ENCODE results near the gene THBS4.
"Not testable (repeated sequence)": the region's sequence is repeated elsewhere in the genome, so short reads cannot be mapped to it uniquely, and the experiment has no call there.

THBS4 gene

DNA sequence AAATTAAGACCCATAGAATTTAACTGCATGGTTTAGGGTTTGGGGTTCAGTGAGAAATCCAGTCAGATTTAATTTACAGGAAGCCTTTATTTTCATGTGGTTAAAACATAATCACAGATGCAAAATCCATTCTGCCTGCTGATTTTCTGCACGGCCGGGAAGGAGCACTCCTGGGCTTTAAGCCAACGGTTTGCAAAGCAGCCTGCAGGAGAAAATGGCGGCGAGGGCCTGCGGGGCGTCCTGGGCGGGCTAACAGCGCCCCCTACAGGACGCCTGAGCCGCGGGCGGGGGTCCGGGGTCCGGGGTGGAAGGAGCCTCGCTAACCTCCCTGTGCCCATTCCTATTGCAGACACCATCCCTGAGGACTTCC, 47.6 kb downstream of the THBS4 start:
- H3K9me3 ChIP-seq (ENCODE audit: insufficient read depth, low read depth, low read length), result no peaks in the 10 kb centered on the region
- H3K36me3 ChIP-seq (ENCODE audit: insufficient read depth, low read depth, low read length), result no peaks in the 10 kb centered on the region
- H3K27ac ChIP-seq (ENCODE audit: low read length), result no peak overlapping the region
- H3K4me3 ChIP-seq (ENCODE audit: low read length), result no peak overlapping the region
- no peak overlapping the region; the same call in 1 of the 2 replicates for H3K9ac ChIP-seq (ENCODE audit: low read depth, low read length)
- H3K27me3 ChIP-seq (ENCODE audit: insufficient read depth, low read length), result no peaks in the 10 kb centered on the region
- no peaks in the 10 kb centered on the region for H3K4me1 ChIP-seq (ENCODE audit: insufficient read depth, low read length)

DNA sequence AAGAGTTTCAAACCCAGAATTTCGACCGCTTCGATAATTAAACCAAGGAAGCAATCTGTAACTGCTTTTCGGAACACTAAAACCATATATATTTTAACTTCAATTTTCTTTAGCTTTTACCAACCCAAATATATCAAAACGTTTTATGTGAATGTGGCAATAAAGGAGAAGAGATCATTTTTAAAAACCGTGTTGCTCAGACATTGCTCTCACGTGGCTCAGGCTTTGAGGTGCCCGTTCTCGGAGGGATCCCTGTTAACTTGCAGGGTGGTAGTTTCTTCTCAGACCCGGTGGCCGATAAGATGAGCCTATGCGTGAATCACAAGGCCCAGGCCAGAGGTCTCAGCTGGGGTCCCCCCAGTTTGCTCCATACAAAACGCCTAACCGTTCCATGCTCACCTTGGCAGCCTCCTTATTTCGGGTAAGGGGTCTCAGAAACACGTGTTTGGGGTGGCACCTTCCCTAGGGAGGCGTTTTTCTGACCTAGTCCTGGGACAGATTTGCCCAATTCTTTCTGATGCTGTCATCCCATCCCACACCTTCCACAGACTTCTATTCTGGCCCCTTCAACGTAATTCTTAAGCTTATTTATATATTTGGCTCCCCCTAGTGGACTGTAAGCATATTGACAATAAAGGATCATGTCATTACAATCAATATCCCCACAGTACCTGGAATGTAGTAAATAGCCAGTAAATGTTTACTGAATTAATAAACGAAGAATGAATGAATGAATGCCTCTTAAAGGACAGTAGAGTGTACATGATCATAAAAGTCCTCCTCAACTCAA, 48.1 kb downstream of the THBS4 start:
- Histone ChIP-seq H3K4me3 (ENCODE audit: low read length) (no peak overlapping the region), H3K27ac (ENCODE audit: low read length) (no peak overlapping the region), H3K9me3 (ENCODE audit: insufficient read depth, low read depth, low read length) (no peaks in the 10 kb centered on the region), H3K9ac (ENCODE audit: low read depth, low read length) (no peak overlapping the region), H3K27me3 (ENCODE audit: insufficient read depth, low read length) (no peaks in the 10 kb centered on the region), H3K4me1 (ENCODE audit: insufficient read depth, low read length) (no peaks in the 10 kb centered on the region), H3K36me3 (ENCODE audit: insufficient read depth, low read depth, low read length) (no peaks in the 10 kb centered on the region)

DNA sequence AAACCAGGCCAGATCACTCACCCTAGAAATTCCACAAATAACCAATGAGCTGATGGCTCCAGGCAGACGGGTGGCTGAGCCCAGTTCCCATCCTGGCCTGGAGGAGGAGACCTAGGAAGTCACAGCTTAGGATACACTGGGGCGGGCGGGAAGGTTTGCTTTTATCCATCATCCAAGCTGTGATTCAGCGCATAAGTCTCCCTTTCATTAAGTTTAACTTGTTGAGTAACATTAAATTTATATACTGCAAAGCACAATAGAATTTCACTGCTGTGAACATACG, 55.7 kb downstream of the THBS4 start:
- H3K9ac ChIP-seq (ENCODE audit: low read depth, low read length), result no peak overlapping the region
- no peaks in the 10 kb centered on the region for H3K9me3 ChIP-seq (ENCODE audit: insufficient read depth, low read depth, low read length)
- no peak overlapping the region for H3K4me3 ChIP-seq (ENCODE audit: low read length)
- no peak overlapping the region for H3K27ac ChIP-seq (ENCODE audit: low read length)
- H3K36me3 ChIP-seq (ENCODE audit: insufficient read depth, low read depth, low read length), result no peaks in the 10 kb centered on the region
- H3K4me1 ChIP-seq (ENCODE audit: insufficient read depth, low read length), result peaks cover 5% of the 10 kb centered on the region; the same call in 1 of the 2 replicates
- no peaks in the 10 kb centered on the region for H3K27me3 ChIP-seq (ENCODE audit: insufficient read depth, low read length)

DNA sequence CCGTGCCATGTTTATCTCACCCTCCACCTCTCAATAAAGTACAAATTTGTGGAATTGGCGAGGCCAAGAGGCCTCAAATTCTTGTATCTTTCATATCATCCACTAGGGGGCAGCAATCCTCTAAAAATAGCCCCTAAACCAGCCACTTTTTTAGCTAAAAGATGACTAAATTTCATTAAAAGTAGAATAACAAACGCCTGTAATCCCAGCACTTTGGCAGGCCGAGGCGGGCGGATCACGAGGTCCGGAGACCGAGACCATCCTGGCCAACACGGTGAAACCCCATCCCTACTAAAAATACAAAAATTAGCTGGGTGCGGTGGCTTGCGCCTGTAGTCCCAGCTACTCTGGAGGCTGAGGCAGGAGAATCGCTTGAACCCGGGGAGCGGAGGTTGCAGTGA, 56.6 kb downstream of the THBS4 start:
- H3K36me3 ChIP-seq (ENCODE audit: insufficient read depth, low read depth, low read length); H3K9ac ChIP-seq (ENCODE audit: low read depth, low read length); H3K27ac ChIP-seq (ENCODE audit: low read length); H3K4me3 ChIP-seq (ENCODE audit: low read length); H3K9me3 ChIP-seq (ENCODE audit: insufficient read depth, low read depth, low read length); H3K4me1 ChIP-seq (ENCODE audit: insufficient read depth, low read length); H3K27me3 ChIP-seq (ENCODE audit: insufficient read depth, low read length): not testable (repeated sequence)

DNA sequence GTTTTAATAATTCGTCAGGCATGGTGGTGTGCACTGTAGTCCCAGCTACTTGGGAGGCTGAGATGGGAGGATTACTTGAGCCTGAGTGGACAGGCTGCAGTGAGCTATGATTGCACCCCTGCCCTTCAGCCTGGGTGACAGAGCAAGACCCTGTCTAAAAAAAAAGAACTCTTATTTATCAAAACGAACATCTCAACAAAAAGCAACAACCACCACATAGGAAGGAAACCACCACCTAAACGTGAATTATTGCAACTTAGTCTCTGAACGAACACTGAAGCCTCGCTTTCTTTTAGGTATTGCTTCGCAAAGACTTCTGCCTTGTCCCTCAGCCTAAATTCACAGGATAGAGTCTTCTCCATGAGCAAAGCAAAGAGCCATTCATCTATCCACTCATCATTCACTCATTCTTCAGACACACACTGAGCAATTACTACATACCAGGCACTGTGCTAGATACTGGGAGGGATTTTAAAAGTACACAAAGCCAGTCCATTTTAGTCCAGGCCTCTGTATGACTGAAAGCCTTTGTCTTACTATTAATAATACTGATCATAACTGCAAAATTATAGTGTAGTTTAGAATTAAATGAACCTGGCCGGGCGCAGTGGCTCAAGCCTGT, 57.4 kb downstream of the THBS4 start:
- Histone ChIP-seq H3K27me3 (ENCODE audit: insufficient read depth, low read length) (no peaks in the 10 kb centered on the region), H3K4me1 (ENCODE audit: insufficient read depth, low read length) (peaks cover 12% of the 10 kb centered on the region; the same call in 1 of the 2 replicates), H3K27ac (ENCODE audit: low read length) (no peak overlapping the region), H3K4me3 (ENCODE audit: low read length) (no peak overlapping the region), H3K9me3 (ENCODE audit: insufficient read depth, low read depth, low read length) (no peaks in the 10 kb centered on the region), H3K36me3 (ENCODE audit: insufficient read depth, low read depth, low read length) (no peaks in the 10 kb centered on the region), H3K9ac (ENCODE audit: low read depth, low read length) (no peak overlapping the region)

DNA sequence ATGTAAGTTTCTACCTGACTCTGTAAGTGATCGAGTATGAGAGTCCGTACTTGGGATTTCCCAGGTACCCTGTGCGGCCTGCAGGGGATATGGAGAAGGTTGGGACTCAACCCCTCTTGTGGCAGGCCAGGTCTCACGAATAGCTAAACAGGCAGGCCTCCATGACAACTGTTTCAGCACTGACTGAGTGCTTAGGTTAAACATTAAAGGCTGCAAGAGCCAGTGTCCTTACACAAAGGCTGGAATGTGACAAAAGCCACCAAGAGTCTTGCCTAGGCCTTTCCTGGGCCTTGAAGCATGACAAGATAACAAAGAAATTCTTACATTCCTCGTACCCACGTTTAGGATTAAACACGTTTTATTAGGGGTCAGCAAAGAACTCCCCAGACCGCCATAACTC, 58.6 kb downstream of the THBS4 start:
- Histone ChIP-seq H3K36me3 (ENCODE audit: insufficient read depth, low read depth, low read length) (no peaks in the 10 kb centered on the region), H3K27me3 (ENCODE audit: insufficient read depth, low read length) (no peaks in the 10 kb centered on the region), H3K4me3 (ENCODE audit: low read length) (no peak overlapping the region), H3K9me3 (ENCODE audit: insufficient read depth, low read depth, low read length) (no peaks in the 10 kb centered on the region), H3K4me1 (ENCODE audit: insufficient read depth, low read length) (peaks cover 18% of the 10 kb centered on the region; the same call in 1 of the 2 replicates), H3K27ac (ENCODE audit: low read length) (no peak overlapping the region), H3K9ac (ENCODE audit: low read depth, low read length) (peak overlapping the region; percentile 30; the same call in 1 of the 2 replicates)

DNA sequence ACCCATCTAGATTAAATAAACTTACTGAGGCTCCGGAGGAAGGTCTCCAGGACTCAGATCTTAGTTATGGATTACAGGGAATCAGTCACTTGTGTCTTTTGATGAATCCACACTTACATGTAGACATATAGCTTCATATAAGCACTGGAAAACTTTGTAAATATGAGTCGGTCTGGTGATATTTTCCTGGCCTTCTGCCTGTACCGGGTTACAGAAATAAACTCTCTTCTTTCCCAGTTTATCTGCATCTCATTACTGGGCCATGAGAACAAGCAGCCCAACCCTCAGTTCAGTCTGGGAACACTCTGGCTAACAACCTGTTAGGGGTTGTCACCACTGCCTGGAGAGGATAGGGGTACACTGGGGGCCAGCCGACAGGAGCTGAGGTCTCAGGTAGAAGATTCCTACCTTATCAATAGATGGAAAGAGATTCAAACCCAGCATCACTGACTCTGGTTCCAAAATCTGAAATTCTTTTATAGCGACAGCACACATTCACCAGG, 59.1 kb downstream of the THBS4 start:
- Histone ChIP-seq H3K4me1 (ENCODE audit: insufficient read depth, low read length) (peaks cover 18% of the 10 kb centered on the region; the same call in 1 of the 2 replicates), H3K27ac (ENCODE audit: low read length) (no peak overlapping the region)

DNA sequence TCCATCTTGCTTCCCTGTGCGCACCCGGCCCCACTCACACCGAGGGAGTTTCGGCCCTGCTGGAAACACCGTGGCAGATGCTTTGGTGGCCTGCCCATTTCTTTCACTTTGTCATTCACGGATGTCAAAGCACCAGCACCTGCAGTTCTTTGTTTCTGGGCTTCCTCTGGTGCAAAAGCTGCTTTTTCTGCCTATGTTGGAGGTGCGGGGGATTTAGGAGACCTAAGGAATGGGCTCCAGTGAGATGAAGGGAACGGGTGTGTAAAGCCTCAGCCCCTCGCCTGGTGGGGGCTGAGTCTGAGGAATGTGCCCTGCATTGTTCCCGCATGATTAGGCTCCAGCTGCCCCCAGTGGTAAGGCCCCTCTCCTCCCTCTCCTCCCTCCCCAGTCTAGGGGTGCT, 62.3 kb downstream of the THBS4 start:
- no peak overlapping the region; the same call in 1 of the 2 replicates for H3K9ac ChIP-seq (ENCODE audit: low read depth, low read length)
- H3K27me3 ChIP-seq (ENCODE audit: insufficient read depth, low read length), result no peaks in the 10 kb centered on the region
- no peaks in the 10 kb centered on the region for H3K9me3 ChIP-seq (ENCODE audit: insufficient read depth, low read depth, low read length)
- H3K27ac ChIP-seq (ENCODE audit: low read length), result no peak overlapping the region
- no peaks in the 10 kb centered on the region for H3K36me3 ChIP-seq (ENCODE audit: insufficient read depth, low read depth, low read length)
- H3K4me3 ChIP-seq (ENCODE audit: low read length), result no peak overlapping the region
- peaks cover 18% of the 10 kb centered on the region; the same call in 1 of the 2 replicates for H3K4me1 ChIP-seq (ENCODE audit: insufficient read depth, low read length)

More for the DNA sequence above, 59.1 kb downstream of the THBS4 start:
- Histone ChIP-seq H3K4me3 (ENCODE audit: low read length) (no peak overlapping the region), H3K27me3 (ENCODE audit: insufficient read depth, low read length) (no peaks in the 10 kb centered on the region), H3K9me3 (ENCODE audit: insufficient read depth, low read depth, low read length) (no peaks in the 10 kb centered on the region), H3K36me3 (ENCODE audit: insufficient read depth, low read depth, low read length) (no peaks in the 10 kb centered on the region), H3K9ac (ENCODE audit: low read depth, low read length) (no peak overlapping the region)

DNA sequence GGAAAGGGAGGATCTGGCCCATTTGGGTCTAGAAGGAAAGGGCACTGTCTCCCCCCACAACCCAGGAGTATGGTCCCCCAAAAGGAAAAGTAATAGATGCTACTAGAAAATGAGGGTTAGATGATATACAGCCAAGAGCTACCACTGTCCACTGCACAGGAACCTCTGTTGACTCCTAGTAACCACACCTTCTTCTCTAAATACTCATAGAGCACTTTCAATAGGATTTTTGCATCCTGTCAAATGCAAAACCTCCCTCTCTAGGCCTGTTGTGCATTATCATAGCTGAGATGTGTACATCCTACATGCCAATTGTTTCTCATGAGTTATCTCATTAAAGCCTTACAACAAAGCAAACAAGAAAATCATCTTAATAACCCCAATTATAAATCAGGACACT, 66.8 kb downstream of the THBS4 start:
- Histone ChIP-seq H3K9ac (ENCODE audit: low read depth, low read length) (no peak overlapping the region), H3K4me1 (ENCODE audit: insufficient read depth, low read length) (peaks cover 12% of the 10 kb centered on the region; the same call in 1 of the 2 replicates), H3K4me3 (ENCODE audit: low read length) (no peak overlapping the region), H3K9me3 (ENCODE audit: insufficient read depth, low read depth, low read length) (no peaks in the 10 kb centered on the region), H3K36me3 (ENCODE audit: insufficient read depth, low read depth, low read length) (no peaks in the 10 kb centered on the region), H3K27me3 (ENCODE audit: insufficient read depth, low read length) (no peaks in the 10 kb centered on the region), H3K27ac (ENCODE audit: low read length) (no peak overlapping the region)

GRCh38 chr5:80103371-80103770, 68.2 kb downstream of the THBS4 start:
- H3K9me3 ChIP-seq (ENCODE audit: insufficient read depth, low read depth, low read length), result no peaks in the 10 kb centered on the region
- H3K27me3 ChIP-seq (ENCODE audit: insufficient read depth, low read length), result no peaks in the 10 kb centered on the region
- H3K4me3 ChIP-seq (ENCODE audit: low read length), result no peak overlapping the region
- no peak overlapping the region for H3K9ac ChIP-seq (ENCODE audit: low read depth, low read length)
- no peaks in the 10 kb centered on the region; the same call in 1 of the 2 replicates for H3K4me1 ChIP-seq (ENCODE audit: insufficient read depth, low read length)
- no peak overlapping the region for H3K27ac ChIP-seq (ENCODE audit: low read length)
- H3K36me3 ChIP-seq (ENCODE audit: insufficient read depth, low read depth, low read length), result no peaks in the 10 kb centered on the region

DNA sequence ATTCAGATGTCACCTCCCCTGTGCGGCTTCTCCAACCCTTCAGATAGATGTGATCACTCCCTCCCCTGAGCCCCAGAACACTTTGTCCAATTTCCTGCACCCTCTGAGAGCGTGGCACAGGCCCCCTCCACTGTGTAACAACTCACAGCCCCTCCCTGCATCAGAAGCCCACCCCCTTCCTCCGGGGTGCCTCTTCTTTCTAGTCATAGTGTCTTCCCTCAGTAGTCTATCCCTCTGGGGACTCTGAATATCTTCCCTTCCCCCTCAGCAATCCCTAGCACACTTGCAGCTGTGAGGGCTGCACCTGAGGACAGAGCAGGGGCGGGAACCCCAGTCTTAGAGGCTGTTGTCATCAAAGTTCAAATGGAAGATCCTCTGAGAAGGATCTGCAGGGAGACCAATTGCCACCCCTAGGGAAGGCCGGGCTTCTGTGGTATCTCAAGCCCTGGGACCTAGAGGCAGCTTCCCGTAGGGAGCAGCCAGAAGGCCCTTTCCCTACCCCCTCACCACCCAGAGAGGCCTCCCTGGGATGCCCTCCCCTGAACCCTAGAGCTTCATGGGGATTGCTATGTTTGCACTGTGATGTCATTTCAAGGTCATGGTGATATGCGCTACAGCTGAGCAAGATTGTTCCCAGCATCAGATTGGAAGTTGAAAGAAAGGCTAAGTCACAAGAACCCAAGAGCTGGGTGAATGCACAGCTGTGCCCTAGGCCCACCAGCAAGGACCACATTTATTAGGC, 70.7 kb downstream of the THBS4 start:
- no peaks in the 10 kb centered on the region for H3K27me3 ChIP-seq (ENCODE audit: insufficient read depth, low read length)
- H3K27ac ChIP-seq (ENCODE audit: low read length), result no peak overlapping the region
- H3K4me1 ChIP-seq (ENCODE audit: insufficient read depth, low read length), result peaks cover 13% of the 10 kb centered on the region; the same call in 1 of the 2 replicates
- H3K9ac ChIP-seq (ENCODE audit: low read depth, low read length), result no peak overlapping the region
- no peaks in the 10 kb centered on the region for H3K9me3 ChIP-seq (ENCODE audit: insufficient read depth, low read depth, low read length)
- no peaks in the 10 kb centered on the region for H3K36me3 ChIP-seq (ENCODE audit: insufficient read depth, low read depth, low read length)
- no peak overlapping the region for H3K4me3 ChIP-seq (ENCODE audit: low read length)

All from iPS-20b (cell line).